H9 (cell line): ENCODE results near the gene SEMA4C. TPM values are rescaled to one million over a fixed set of nuclear protein-coding genes. Genes with fewer than 3 reads are reported as not detected.
A peak's percentile ranks its signal among the peaks of the same experiment; 100 is the strongest.

Experiments used
- DNase-seq: peaks from one replicate; pipeline ENCODE4 v3.0.0-alpha.2; 2017
- H2AFZ ChIP-seq: one replicate; pipeline ENCODE4 v1.6.1; 2013; ENCODE audit warnings: mild to moderate bottlenecking, low read length, control low read depth, moderate library complexity
- H2AK5ac ChIP-seq: 2 replicates; pipeline ENCODE4 v1.6.1; 2013; ENCODE audit warnings: low read length, control low read depth, mixed read lengths; ENCODE audit not compliant: insufficient read length
- H2BK120ac ChIP-seq: one replicate; pipeline ENCODE4 v1.6.1; 2013; ENCODE audit warnings: low read depth, mild to moderate bottlenecking, low read length, control low read depth, inconsistent platforms; ENCODE audit not compliant: poor library complexity, severe bottlenecking
- H2BK12ac ChIP-seq: 2 replicates; pipeline ENCODE4 v1.6.1; 2013; ENCODE audit warnings: low read length, control low read depth, mixed read lengths, low read depth; ENCODE audit not compliant: insufficient read length
- H2BK15ac ChIP-seq: 2 replicates; pipeline ENCODE4 v1.6.1; 2013; ENCODE audit warnings: low read depth, low read length, control low read depth
- H2BK20ac ChIP-seq: one replicate; pipeline ENCODE4 v1.6.1; 2013; ENCODE audit warnings: low read depth, mild to moderate bottlenecking, low read length, control low read depth, inconsistent platforms; ENCODE audit not compliant: poor library complexity, severe bottlenecking
- H2BK5ac ChIP-seq: 2 replicates; pipeline ENCODE4 v1.6.1; 2013; ENCODE audit warnings: low read length, control low read depth, mixed read lengths; ENCODE audit not compliant: insufficient read length
- H3K14ac ChIP-seq: 2 replicates; pipeline ENCODE4 v1.6.1; 2013; ENCODE audit warnings: low read length, control low read depth; ENCODE audit not compliant: insufficient read depth
- H3K18ac ChIP-seq: 2 replicates; pipeline ENCODE4 v1.6.1; 2013; ENCODE audit warnings: low read depth, mild to moderate bottlenecking, mixed read lengths, low read length, control low read depth; ENCODE audit not compliant: insufficient read length
- H3K23ac ChIP-seq: 2 replicates; pipeline ENCODE4 v1.6.1; 2013; ENCODE audit warnings: low read length, control low read depth, mixed read lengths, low read depth; ENCODE audit not compliant: insufficient read length
- H3K23me2 ChIP-seq: 2 replicates; pipeline ENCODE4 v1.6.1; 2013; ENCODE audit warnings: low read depth, mild to moderate bottlenecking, mixed read lengths, low read length, control low read depth; ENCODE audit not compliant: insufficient read length, poor library complexity, severe bottlenecking
- H3K27ac ChIP-seq: 2 replicates; pipeline ENCODE4 v1.5.1; 2013; ENCODE audit warnings: low read length, control low read depth, mixed read lengths, low read depth; ENCODE audit not compliant: insufficient read length
- H3K27me3 ChIP-seq: 2 replicates; pipeline ENCODE4 v1.6.1; 2013; ENCODE audit warnings: low read length, control low read depth, inconsistent platforms; ENCODE audit not compliant: insufficient read depth
- H3K4ac ChIP-seq: 2 replicates; pipeline ENCODE4 v1.6.1; 2013; ENCODE audit warnings: low read depth, mild to moderate bottlenecking, control low read depth, inconsistent platforms, low read length, moderate library complexity
- H3K4me1 ChIP-seq: 2 replicates; pipeline ENCODE4 v1.6.1; 2013; ENCODE audit warnings: low read length, control low read depth, inconsistent platforms; ENCODE audit not compliant: insufficient read depth
- H3K4me2 ChIP-seq: 2 replicates; pipeline ENCODE4 v1.6.1; 2013; ENCODE audit warnings: low read length, control low read depth, mixed read lengths; ENCODE audit not compliant: insufficient read length, insufficient read depth
- H3K56ac ChIP-seq: 2 replicates; pipeline ENCODE4 v1.6.1; 2013; ENCODE audit warnings: low read depth, mild to moderate bottlenecking, mixed read lengths, low read length, control low read depth; ENCODE audit not compliant: insufficient read length
- H3K79me1 ChIP-seq: 2 replicates; pipeline ENCODE4 v1.6.1; 2013; ENCODE audit warnings: low read depth, mild to moderate bottlenecking, moderate library complexity, low read length, control low read depth, inconsistent platforms; ENCODE audit not compliant: insufficient read depth, poor library complexity, severe bottlenecking
- H3K79me2 ChIP-seq: 2 replicates; pipeline ENCODE4 v1.6.1; 2013; ENCODE audit warnings: low read length, control low read depth, inconsistent platforms; ENCODE audit not compliant: insufficient read depth
- H3K9ac ChIP-seq: 2 replicates; pipeline ENCODE4 v1.6.1; 2013; ENCODE audit warnings: low read length, control low read depth, mixed read lengths; ENCODE audit not compliant: insufficient read length; ENCODE audit errors: extremely low read depth
- H3K9me3 ChIP-seq: one replicate; pipeline ENCODE4 v1.6.1; 2013; ENCODE audit warnings: low read depth, low read length, inconsistent platforms; ENCODE audit not compliant: control insufficient read depth
- H3T11ph ChIP-seq: one replicate; pipeline ENCODE4 v1.6.1; 2013; ENCODE audit warnings: mild to moderate bottlenecking, low read length, control low read depth, inconsistent platforms
- H4K20me1 ChIP-seq: one replicate; pipeline ENCODE4 v1.6.1; 2013; ENCODE audit not compliant: control insufficient read depth, insufficient read length, insufficient read depth
- H4K5ac ChIP-seq: 2 replicates; pipeline ENCODE4 v1.6.1; 2013; ENCODE audit warnings: low read depth, mild to moderate bottlenecking, mixed read lengths, low read length, control low read depth; ENCODE audit not compliant: insufficient read length
- H4K8ac ChIP-seq: replicated peaks from 2 replicates; pipeline ENCODE4 v1.6.1; 2013; ENCODE audit warnings: low read length, control low read depth, mixed read lengths, low read depth; ENCODE audit not compliant: insufficient read length
- H4K91ac ChIP-seq: 2 replicates; pipeline ENCODE4 v1.6.1; 2013; ENCODE audit warnings: low read depth, mild to moderate bottlenecking, moderate library complexity, mixed read lengths, low read length, control low read depth; ENCODE audit not compliant: insufficient read length
- H3K27ac Mint-ChIP-seq, 3 experiments: 2 replicates in 2 of 3; 3 replicates in 1 of 3; pipeline ENCODE4 v1.8.0; 2020 to 2021; ENCODE audit warnings: mixed read lengths in 3 of 3, mild to moderate bottlenecking in 1 of 3, moderate library complexity in 1 of 3
- H3K27me3 Mint-ChIP-seq: 2 replicates; pipeline ENCODE4 v1.8.0; 2021; ENCODE audit warnings: low read depth, mild to moderate bottlenecking, moderate library complexity, mixed read lengths
- H3K36me3 Mint-ChIP-seq, 3 experiments: 2 replicates in 2 of 3; 3 replicates in 1 of 3; pipeline ENCODE4 v1.8.0; 2020 to 2021; ENCODE audit warnings: low read depth in 3 of 3, mixed read lengths in 3 of 3; ENCODE audit not compliant: insufficient read depth in 1 of 3
- H3K4me1 Mint-ChIP-seq, 2 experiments: 2 replicates each; pipeline ENCODE4 v1.8.0; 2020; ENCODE audit warnings: mixed read lengths in 2 of 2
- H3K4me3 Mint-ChIP-seq, 2 experiments: 2 replicates in 1 of 2; 3 replicates in 1 of 2; pipeline ENCODE4 v1.8.0; 2020 to 2021; ENCODE audit warnings: mild to moderate bottlenecking in 2 of 2, mixed read lengths in 2 of 2, moderate library complexity in 1 of 2
- H3K9me3 Mint-ChIP-seq, 2 experiments: 2 replicates in 1 of 2; 3 replicates in 1 of 2; pipeline ENCODE4 v1.8.0; 2020; ENCODE audit warnings: mild to moderate bottlenecking in 2 of 2, mixed read lengths in 2 of 2, moderate library complexity in 1 of 2
- WGBS: extraction: QIAGEN DNeasy Blood & Tissue Kit; methylation state at CpG from one replicate; pipeline ENCODE4 v1.1.7; 2013; ENCODE audit warnings: missing lambda C conversion rate, low lambda C conversion rate, mixed read lengths; ENCODE audit not compliant: insufficient read length; ENCODE audit errors: extremely low coverage; 5-methylcytosine and 5-hydroxymethylcytosine counted together
- total RNA-seq: library from RNA; stranded (reverse); gene quantifications from 2 replicates; pipeline ENCODE4 v1.2.1, GENCODE V29; 2021
- TF ChIP-seq, protein P1 (sequence below): fragments of 200-600 bp; sonication (generic); conservative IDR thresholded peaks from 3 replicates; pipeline ENCODE4 v1.8.0; 2021; ENCODE audit warnings: antibody characterized with exemption, mild to moderate bottlenecking

SEMA4C gene
- total RNA-seq, 1 experiment from 2014 or later = 81.6 TPM

DNA sequence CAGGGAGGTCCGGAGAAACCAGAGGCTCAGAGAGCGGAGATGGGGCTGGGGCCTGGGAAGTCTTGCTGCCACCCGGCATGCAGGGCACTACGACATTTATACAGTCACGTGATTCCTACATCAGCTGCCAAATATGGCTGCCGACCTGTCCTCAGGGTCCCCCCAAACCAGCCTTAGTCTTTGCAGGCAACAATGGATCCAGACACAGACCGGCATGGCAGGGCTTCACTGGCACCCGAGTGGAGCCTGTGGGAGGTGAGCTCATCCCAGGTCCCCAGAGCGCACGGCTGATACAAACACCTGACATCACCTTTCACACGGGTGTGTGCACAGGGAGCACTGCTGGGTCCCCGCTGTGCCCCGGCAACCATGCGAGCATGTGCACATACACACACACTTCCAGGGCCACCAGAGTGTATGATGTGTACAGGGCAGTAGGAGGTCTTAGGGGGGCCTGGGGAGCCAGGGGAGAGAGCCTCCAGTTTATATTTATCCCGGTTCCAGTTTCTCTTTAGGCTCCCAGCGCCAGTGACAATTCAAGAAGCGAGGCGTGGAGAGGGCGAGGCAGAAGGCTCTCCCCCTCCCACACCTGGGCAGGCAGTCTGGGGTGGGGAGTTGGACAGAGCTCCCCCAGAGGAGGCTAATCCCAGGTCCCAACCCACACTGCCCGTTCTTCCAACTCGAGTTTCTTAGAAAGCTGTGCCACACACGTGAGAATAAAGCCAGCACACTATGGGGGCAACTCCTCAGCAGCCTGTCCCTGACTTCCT, 2.7 kb downstream of the SEMA4C start:
- 0 out of 2 replicates have a peak, but pooled peaks cover 3% of the 10 kb centered on the region for H3K4me1 ChIP-seq
- peak overlapping the region; percentile 77 for H3K9ac ChIP-seq
- H3K56ac ChIP-seq = no peak overlapping the region
- no peak overlapping the region for H4K8ac ChIP-seq
- TF ChIP-seq, protein P1, sequence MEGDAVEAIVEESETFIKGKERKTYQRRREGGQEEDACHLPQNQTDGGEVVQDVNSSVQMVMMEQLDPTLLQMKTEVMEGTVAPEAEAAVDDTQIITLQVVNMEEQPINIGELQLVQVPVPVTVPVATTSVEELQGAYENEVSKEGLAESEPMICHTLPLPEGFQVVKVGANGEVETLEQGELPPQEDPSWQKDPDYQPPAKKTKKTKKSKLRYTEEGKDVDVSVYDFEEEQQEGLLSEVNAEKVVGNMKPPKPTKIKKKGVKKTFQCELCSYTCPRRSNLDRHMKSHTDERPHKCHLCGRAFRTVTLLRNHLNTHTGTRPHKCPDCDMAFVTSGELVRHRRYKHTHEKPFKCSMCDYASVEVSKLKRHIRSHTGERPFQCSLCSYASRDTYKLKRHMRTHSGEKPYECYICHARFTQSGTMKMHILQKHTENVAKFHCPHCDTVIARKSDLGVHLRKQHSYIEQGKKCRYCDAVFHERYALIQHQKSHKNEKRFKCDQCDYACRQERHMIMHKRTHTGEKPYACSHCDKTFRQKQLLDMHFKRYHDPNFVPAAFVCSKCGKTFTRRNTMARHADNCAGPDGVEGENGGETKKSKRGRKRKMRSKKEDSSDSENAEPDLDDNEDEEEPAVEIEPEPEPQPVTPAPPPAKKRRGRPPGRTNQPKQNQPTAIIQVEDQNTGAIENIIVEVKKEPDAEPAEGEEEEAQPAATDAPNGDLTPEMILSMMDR = no peak
- no peak overlapping the region for H2BK15ac ChIP-seq
- Mint-ChIP-seq H3K27me3 (no peaks in the 10 kb centered on the region; the same call in 1 of the 2 replicates), H3K36me3 (peaks cover 16 to 47% (median 46%) of the 10 kb centered on the region in 3 experiments), H3K27ac (peak overlapping the region; percentile 57 to 85 (median 80); a peak in 3 of 7 replicates), H3K4me1 (peaks cover 15 to 17% of the 10 kb centered on the region in 2 experiments), H3K4me3 (peak overlapping the region; percentile 85 to 88), H3K9me3 (no peaks in the 10 kb centered on the region)
- H3K23me2 ChIP-seq = peaks cover 16% of the 10 kb centered on the region
- no peak overlapping the region for H2AK5ac ChIP-seq
- H2AFZ ChIP-seq = no peak overlapping the region
- peaks cover 10% of the 10 kb centered on the region for H3K79me1 ChIP-seq
- H3K4me2 ChIP-seq = peak overlapping the region; percentile 70
- no peak overlapping the region for H3K4ac ChIP-seq
- no peaks in the 10 kb centered on the region for H3K27me3 ChIP-seq
- no peak overlapping the region for H2BK12ac ChIP-seq
- H2BK120ac ChIP-seq = no peak overlapping the region
- peak overlapping the region; percentile 96; the same call in 1 of the 2 replicates for H3K14ac ChIP-seq
- H2BK20ac ChIP-seq = no peak overlapping the region
- H3K23ac ChIP-seq = no peak overlapping the region
- no peak overlapping the region for H3T11ph ChIP-seq
- no peaks in the 10 kb centered on the region for H3K9me3 ChIP-seq
- no peaks in the 10 kb centered on the region for H4K20me1 ChIP-seq
- no peak overlapping the region for H3K18ac ChIP-seq
- DNase-seq = no peak
- no peak overlapping the region for H4K5ac ChIP-seq
- no peak overlapping the region for H4K91ac ChIP-seq
- no CpG with 5 or more reads among the region's 22 CpGs for WGBS
- no peak overlapping the region for H2BK5ac ChIP-seq
- H3K79me2 ChIP-seq = peaks cover 10% of the 10 kb centered on the region; the same call in 1 of the 2 replicates
- no peak overlapping the region for H3K27ac ChIP-seq
